Kidney glomerular epithelial cell (primary cell): ENCODE measurements around the gene CERS6.
A peak's percentile ranks its signal among the peaks of the same experiment; 100 is the strongest.

Source experiments
- DNase-seq: peaks from one replicate; lab custom pipeline; 2025; lab: John Stamatoyannopoulos, UW

Gene CERS6

DNA sequence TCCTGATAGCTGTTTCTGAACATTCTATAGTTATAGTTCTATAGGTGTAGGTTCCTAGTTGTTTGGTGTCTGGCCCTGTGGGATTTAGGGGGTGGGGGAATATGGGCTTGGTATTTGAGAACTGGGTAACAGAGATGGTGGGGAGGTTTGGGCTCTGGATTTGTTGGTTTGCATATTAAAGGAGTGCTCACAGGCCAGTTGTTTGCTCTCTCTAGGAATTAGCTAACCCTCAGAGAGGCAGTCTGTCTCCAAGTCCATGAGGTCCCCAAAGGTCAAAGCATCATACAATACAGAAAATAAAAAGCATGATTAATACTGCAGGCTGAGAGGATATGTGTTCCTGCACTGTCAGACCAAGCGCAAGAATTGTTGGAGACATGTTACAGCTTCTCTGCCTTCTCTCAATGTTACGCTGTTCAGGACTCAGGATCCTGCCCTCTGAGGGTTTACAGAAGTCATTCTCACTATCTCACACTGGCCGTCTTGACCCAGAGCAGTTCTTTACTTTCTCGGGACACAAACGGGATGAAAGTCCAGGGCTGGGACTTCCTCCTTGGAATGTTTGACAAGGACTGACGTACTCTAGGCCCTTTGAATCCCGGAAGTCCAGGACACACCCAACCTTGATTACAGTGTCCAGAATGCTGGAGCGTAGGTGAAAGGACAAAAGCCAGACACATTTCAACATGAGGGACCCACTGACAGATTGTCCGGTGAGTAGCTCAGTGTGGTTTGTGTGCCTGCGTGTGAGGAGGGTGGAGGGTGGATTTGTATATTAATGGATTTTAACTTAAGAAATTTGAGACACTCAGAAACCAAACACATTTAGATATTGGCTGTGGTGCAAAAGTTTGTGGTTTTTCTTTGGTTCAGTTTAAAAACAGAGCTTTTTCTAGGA lies 346.1 kb downstream of the CERS6 start, which contains the start of gene NOSTRIN:
TSS of gene NOSTRIN (plus strand) at position 677 of the 898 bp plus-strand sequence. CDS start at position 687, 10 bp downstream.
- no peak for DNase-seq

- DNase-seq, result no peak
These were observed 347.0 kb downstream of the CERS6 start for GRCh38 chr2:168802859-168803725.

- DNase-seq, result no peak
These were observed 348.1 kb downstream of the CERS6 start for GRCh38 chr2:168804214-168804613.

DNA sequence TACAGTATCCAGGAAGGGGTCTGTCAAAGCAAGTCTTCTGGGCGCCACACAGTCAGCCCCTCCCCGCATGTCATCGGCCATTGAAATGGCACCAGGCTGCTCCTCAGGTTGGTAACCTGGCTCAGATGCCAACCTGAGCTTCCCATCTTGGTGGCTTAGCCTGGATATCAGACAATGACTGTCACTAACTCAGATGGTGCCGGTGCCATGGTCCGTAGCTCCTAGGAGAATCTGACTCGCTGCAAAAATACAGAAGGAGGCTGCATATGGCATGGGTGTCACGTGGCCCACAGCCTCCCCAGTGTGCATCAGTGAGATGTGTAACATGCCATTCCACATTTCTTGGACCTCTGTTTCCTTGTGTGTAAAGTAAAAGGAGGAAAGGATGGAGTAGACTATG lies 349.5 kb downstream of the CERS6 start:
- DNase-seq, result no peak

- DNase-seq, result no peak
These were observed 353.5 kb downstream of the CERS6 start for GRCh38 chr2:168809537-168809936.

GRCh38 chr2:168810235-168810634 lies 354.2 kb downstream of the CERS6 start:
- no peak for DNase-seq

- DNase-seq, result no peak
These were observed 355.6 kb downstream of the CERS6 start for GRCh38 chr2:168811696-168812095.

DNA sequence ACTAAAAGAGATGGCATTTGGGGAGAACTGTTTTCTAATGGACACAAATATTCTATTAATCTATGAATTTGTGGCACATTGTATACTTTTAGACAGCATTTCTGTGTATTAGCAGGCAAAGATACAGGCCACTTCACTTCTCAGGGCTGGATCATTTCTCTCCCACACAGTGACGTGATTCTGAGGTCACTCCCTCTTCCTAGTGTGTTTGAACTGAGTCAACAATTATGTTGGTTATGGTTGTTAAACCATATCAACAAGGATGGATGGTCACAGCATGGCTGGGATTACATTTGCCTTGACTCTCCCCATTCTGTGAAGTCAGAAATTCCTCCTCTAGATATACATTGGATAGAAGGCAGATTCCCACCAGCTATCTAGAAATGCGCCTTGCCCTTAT lies 358.0 kb downstream of the CERS6 start:
- peak; percentile 57 for DNase-seq

GRCh38 chr2:168814939-168815907 lies 359.2 kb downstream of the CERS6 start:
- peak; percentile 64 for DNase-seq

DNA sequence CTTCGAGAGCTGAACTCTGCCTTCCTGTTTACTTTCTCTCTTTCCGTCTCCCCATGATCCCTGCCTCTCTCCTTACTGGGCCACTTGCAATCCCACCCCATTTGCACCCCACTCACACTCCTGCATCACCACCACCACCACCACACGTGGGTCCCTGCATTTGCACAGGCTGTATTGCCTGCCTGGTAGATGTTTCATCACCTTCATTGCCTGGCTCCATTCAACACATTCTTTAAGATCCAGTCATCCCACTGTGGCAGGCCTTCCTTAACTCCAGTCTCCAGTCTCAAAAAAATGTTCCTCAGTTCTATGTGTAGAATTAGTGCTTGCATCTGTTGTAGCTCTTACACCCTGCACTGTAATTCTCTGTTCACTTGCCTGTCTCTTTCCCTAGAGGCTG lies 360.3 kb downstream of the CERS6 start:
- DNase-seq, result peak; percentile 79

DNA sequence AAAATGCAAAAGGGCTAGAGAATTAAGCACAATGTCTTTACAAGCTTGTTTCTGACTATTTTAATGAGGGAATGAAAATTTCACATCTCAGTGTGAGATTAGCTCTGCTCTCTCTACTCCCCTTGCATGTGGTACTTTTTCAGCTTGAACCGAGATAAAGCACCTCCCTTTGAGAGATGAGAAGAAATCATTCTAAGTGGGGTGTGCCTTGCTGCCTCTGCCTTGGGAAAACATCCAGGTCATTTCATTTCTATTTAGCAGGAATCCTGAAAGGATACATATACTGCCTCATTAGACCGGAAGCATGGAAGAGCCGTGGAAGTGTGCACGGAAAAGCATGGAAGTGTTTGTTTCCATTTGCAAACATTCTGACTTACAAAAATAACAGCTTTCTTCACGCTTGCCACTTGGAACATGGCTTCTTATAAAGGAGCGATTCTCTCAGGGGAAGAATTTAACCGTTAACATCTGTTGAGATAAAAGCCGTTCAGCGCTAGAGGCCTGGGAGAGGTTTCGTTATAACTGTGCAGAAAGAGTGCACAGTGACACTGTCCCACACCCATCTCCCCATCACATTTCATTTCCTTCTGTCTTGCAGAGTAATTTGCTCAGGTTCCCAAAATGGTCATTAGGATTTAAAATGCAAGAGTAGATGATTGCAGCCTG lies 363.1 kb downstream of the CERS6 start:
- DNase-seq, result no peak

- no peak for DNase-seq
These were observed 363.9 kb downstream of the CERS6 start for GRCh38 chr2:168819829-168820489.

DNA sequence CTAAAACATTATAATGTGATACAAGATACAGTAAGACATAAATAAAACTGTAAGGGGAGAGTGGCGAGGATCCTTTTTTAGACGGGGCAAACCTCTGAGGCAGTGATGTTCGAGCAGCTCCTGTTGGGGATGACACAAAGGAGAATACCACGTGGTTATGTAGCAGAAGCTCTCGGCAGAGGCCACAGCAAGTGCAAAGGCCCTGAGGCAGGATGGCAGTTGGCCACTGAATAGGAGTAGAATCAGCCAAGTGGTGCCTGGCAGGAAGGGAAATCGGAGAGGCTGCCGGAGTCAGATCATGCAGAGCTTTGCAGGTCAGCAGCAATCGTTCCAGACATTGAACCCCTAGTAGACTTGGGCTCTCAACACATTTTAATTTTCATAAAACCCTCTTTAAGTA lies 365.5 kb downstream of the CERS6 start:
- DNase-seq, result no peak

DNA sequence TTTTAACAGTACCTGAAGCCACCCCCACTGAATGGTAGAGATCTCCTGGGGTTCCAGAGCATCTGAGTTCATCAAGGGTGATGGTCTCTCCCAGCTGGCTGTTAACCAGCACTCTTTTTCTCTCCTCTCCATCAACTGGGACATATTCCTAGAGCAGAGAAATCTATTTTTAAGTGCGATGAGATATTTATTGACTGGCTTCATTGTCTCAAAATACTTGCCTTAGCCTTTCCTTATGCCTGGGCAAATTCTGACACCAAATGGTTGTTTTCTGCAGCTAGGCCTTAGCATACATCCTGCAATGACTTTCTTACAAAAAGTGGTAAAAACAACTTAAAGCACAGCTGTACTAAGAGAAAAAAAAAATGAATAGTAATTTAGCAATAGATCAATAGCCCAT lies 365.9 kb downstream of the CERS6 start:
- no peak for DNase-seq
